LNCaP clone FGC (cell line): Measurements from ENCODE around the gene GPC6.

ENCODE experiments used
- DNase-seq: peaks from one replicate; pipeline ENCODE4 v3.0.0-alpha.2; 2011; ENCODE audit warnings: low read depth
- H3K4me3 ChIP-seq: 2 replicates; pipeline ENCODE4 v1.5.1; 2011; ENCODE audit warnings: mild to moderate bottlenecking, low read depth, low read length, control low read depth
- CTCF ChIP-seq: IDR thresholded peaks from 2 replicates; pipeline ENCODE4 v1.5.1; 2012; ENCODE audit warnings: mild to moderate bottlenecking; ENCODE audit not compliant: control insufficient read depth, insufficient read depth; ENCODE audit errors: extremely low read depth

GPC6 gene

GRCh38 chr13:93714171-93714570 is 487.6 kb downstream of the GPC6 start:
- no peak overlapping the region for H3K4me3 ChIP-seq
- no peak for TF ChIP-seq CTCF
- no peak for DNase-seq

DNA sequence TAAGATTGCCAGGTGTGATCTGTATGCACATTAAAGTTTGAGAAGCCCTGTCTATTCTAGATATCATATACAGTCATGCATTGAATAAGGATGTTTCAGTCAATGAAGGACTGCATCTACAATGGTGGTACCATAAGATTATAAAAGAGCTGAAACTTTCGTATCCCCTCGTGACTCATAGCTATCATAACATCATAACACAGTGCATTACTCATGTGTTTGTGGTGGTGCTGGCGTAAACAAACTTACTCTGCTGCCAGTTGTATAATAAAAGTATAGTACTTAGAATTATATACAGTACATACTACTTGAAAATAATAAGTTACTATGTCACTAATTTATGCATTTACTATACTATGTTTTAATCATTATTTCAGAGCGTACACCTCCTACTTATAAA is 489.3 kb downstream of the GPC6 start:
- no peak for TF ChIP-seq CTCF
- no peak overlapping the region for H3K4me3 ChIP-seq
- DNase-seq = no peak

- no peak overlapping the region for H3K4me3 ChIP-seq
- no peak for TF ChIP-seq CTCF
- DNase-seq = no peak
Observed at GRCh38 chr13:93716623-93717022, 490.0 kb downstream of the GPC6 start.

DNA sequence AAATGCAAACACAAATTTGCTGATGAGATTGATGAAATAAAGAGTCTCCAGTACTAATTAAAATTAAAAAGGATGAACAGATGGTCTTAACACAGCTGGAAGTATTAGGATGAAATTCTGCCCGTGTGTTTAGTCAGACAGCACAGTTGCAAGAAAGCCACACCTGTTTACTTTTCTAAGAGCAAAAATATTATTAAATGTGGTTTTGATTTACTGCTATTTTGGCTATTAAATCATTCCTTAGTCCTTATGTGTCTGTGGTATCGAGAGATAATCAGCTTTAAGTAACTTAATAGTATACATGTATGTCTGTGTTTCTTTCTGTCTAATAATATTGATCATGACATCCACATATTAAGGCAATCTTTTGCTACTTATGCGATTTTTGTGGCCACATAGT is 494.9 kb downstream of the GPC6 start:
- no peak for TF ChIP-seq CTCF
- DNase-seq = no peak
- no peak overlapping the region for H3K4me3 ChIP-seq

DNA sequence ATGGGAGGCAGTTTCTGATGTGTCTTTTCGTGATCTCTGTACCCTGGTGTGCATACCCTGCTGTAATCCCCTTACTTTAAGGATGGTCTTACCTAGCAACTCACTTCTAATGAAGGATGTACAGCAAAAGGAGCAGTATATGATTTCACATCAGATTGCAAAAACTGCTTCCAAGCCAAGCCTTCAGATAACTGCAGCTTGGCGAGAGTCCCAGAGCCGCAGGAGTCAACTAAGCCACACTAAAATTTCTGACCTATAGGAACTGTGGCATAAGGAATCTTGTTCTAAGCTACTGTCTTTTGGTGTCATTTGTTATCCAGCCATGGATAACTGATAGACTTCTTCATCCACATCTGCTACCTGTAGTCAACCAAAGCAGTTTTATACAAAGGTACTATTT is 496.7 kb downstream of the GPC6 start:
- no peak for TF ChIP-seq CTCF
- no peak overlapping the region for H3K4me3 ChIP-seq
- no peak for DNase-seq

DNA sequence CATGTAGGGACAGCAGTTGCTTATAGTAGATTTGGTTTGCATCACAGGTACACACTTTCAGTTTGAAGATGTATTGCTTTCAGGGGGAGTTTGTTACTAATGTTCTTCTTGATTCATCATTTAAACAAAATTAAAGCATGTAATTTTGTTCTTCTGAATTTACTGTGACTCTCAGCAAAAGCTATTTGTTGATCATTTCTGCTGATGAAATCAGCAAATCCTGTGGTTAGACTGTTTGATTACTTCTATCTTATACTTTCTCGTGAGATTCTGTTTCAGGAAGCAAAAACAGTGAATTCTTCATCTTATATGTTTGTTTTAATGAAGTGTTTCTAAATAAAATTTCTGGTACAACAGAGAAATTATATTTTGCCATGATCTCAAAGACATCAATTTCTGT is 497.6 kb downstream of the GPC6 start:
- no peak overlapping the region for H3K4me3 ChIP-seq
- no peak for TF ChIP-seq CTCF
- no peak for DNase-seq

DNA sequence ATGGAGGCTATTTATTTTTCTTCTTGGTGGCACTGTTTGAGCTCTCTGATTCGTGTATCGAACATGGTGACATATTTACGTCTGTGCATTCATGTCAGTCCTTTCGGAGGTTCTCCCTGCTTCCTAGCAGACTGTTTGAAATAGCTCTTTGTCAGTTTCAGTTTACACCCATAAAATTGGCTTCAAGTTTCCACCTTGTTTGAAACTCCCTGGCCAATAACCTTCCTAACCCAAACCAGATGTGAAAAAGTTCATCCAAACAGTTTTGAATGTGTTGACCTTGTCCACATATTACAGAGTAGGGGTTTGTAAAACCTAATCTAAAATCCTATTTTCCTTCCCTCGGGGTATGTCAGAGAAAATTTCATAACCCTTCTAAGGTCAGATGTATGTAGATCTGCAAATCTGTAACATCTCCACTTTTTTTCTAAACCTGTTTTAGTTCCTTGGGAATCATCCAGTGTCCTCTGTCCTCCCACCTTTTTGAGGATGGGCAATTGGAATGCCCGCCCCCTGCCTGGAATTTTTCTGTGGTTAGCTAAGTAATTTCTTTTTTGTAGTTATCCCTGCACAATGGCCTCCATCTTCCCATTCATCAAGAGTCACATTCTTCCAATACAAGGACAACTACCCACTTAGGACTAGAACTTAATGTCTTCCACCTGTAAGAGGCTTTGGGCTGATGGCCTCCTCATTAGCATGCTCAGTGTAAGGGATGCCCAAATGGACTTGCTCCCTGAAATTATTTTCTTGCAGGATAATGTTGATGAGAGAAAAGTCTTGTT is 499.8 kb downstream of the GPC6 start:
- no peak for TF ChIP-seq CTCF
- DNase-seq = no peak
- no peak overlapping the region for H3K4me3 ChIP-seq
